Suprapubic skin (tissue), 4 donors: ENCODE results near the gene KBTBD13. TPM values are rescaled to one million over a fixed set of nuclear protein-coding genes. Genes with fewer than 3 reads are reported as not detected.
"Not testable (repeated sequence)": the region's sequence is repeated elsewhere in the genome, so short reads cannot be mapped to it uniquely, and the experiment has no call there.

Source experiments
- DNase-seq, 2 donors: peaks; one replicate each; pipeline ENCODE4 v3.0.0-alpha.2; 2019; ENCODE audit warnings: low spot score in 2 of 2
- H3K27ac ChIP-seq: fragments of 200-600 bp; sonication (generic); one replicate; pipeline ENCODE4 v1.5.1; 2019
- H3K27me3 ChIP-seq: fragments of 200-600 bp; sonication (generic); one replicate; pipeline ENCODE4 v1.5.1; 2019
- H3K36me3 ChIP-seq: fragments of 200-600 bp; sonication (generic); one replicate; pipeline ENCODE4 v1.5.1; 2019
- H3K4me1 ChIP-seq: fragments of 200-600 bp; sonication (generic); one replicate; pipeline ENCODE4 v1.5.1; 2019
- H3K4me3 ChIP-seq: fragments of 200-600 bp; sonication (generic); one replicate; pipeline ENCODE4 v1.5.1; 2019; ENCODE audit warnings: mild to moderate bottlenecking
- H3K9me3 ChIP-seq: fragments of 200-600 bp; sonication (generic); one replicate; pipeline ENCODE4 v1.5.1; 2019
- CTCF ChIP-seq, 2 donors: fragments of 200-600 bp in 1 of 2; fragments of 450-650 bp in 1 of 2; sonication (generic) in 1 of 2; IDR thresholded peaks; one replicate each; pipeline ENCODE4 v1.5.1; 2016 to 2019; ENCODE audit warnings: antibody characterized with exemption in 2 of 2, mild to moderate bottlenecking in 1 of 2, moderate library complexity in 1 of 2
- EP300 ChIP-seq: sonication (generic); formaldehyde crosslinking; IDR thresholded peaks from one replicate; pipeline ENCODE4 v1.6.1; 2017; ENCODE audit warnings: antibody characterized with exemption
- POLR2A ChIP-seq, 2 donors: fragments of 450-650 bp; IDR thresholded peaks; one replicate each; pipeline ENCODE4 v1.6.1; 2017; ENCODE audit warnings: antibody characterized with exemption in 2 of 2, mild to moderate bottlenecking in 2 of 2, moderate library complexity in 2 of 2
- POLR2AphosphoS5 ChIP-seq, 3 donors: sonication (generic); formaldehyde crosslinking; IDR thresholded peaks; one replicate each; pipeline ENCODE4 v1.6.1; 2017; ENCODE audit warnings: antibody characterized with exemption in 3 of 3
- WGBS: methylation state at CpG from one replicate; pipeline ENCODE4 v1.1.5; 2018; 5-methylcytosine and 5-hydroxymethylcytosine counted together
- total RNA-seq, 4 donors: library from RNA; depleted of rRNA; stranded (reverse); fragments of >200 nt; gene quantifications; one replicate each; pipeline ENCODE4 v1.1.0, GENCODE V29; 2016

KBTBD13 gene
- total RNA-seq, 4 donors from 2014 or later: not detected

DNA sequence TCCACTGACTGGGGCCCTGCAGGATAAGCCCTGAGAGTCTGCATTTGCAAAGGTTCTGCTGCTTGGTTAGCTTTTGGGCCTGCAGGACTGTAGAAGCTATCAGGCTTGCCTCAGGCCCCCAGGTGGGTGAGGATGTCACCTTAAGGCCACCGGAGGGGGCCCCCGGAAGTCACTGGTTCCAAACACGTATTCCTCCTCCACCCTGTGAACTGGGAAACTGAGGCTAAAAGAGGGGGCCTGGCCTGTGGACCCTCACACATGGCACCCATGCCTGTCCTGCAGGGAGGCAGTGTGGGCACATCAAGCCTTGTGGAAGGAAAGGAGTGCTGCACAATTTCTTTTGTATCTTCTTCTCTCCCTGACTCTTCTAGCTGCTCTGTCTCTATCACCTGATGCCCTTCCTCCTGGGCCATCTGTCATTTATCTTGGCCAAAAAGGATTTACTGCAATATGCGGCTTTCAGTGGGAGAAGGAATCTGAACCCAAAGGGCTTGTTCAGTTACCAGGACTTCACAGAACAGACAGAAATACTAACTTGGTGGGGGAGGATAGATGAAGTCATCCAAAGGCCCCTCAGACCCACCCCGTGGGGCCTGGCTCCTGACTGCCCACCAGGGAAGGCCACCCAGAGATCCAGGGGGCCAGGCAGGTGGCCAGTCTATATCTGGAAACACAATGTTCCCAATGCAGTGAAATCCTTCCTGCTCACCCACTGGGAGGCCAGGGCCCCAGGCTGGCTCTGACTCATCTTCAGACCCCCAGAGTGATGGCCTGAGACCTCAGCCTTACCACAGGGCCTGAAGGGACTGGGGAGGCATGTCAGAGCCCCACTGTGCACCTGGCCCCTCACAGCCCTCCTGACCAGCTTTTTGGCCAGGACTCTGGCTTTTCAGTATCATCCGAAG, 20.2 kb downstream of the KBTBD13 start:
- Histone ChIP-seq H3K4me1 (no peaks in the 10 kb centered on the region), H3K27me3 (no peaks in the 10 kb centered on the region), H3K9me3 (no peaks in the 10 kb centered on the region), H3K4me3 (no peak overlapping the region), H3K27ac (no peak overlapping the region), H3K36me3 (peaks cover 40% of the 10 kb centered on the region)
- 80% methylated on average over 4 of the region's 6 CpGs for WGBS
- peak; percentile 30 to 66 for DNase-seq
- TF ChIP-seq EP300 (no peak), POLR2A (IDR thresholded peaks at IDR 0.05) (no peak), CTCF (IDR thresholded peaks at IDR 0.05) (no peak), POLR2AphosphoS5 (IDR thresholded peaks at IDR 0.05) (no peak)

GRCh38 chr15:65097651-65098263, 21.2 kb downstream of the KBTBD13 start:
- no peak for TF ChIP-seq POLR2A (IDR thresholded peaks at IDR 0.05)
- no peak for TF ChIP-seq CTCF (IDR thresholded peaks at IDR 0.05)
- TF ChIP-seq POLR2AphosphoS5 (IDR thresholded peaks at IDR 0.05): no peak
- TF ChIP-seq EP300: no peak
- DNase-seq: peak; percentile 26 to 53
- H3K4me1 ChIP-seq: no peaks in the 10 kb centered on the region
- no peaks in the 10 kb centered on the region for H3K9me3 ChIP-seq
- WGBS: 88% methylated on average over 7 of the region's 7 CpGs
- no peak overlapping the region for H3K27ac ChIP-seq
- H3K36me3 ChIP-seq: peaks cover 47% of the 10 kb centered on the region
- H3K27me3 ChIP-seq: no peaks in the 10 kb centered on the region
- no peak overlapping the region for H3K4me3 ChIP-seq

DNA sequence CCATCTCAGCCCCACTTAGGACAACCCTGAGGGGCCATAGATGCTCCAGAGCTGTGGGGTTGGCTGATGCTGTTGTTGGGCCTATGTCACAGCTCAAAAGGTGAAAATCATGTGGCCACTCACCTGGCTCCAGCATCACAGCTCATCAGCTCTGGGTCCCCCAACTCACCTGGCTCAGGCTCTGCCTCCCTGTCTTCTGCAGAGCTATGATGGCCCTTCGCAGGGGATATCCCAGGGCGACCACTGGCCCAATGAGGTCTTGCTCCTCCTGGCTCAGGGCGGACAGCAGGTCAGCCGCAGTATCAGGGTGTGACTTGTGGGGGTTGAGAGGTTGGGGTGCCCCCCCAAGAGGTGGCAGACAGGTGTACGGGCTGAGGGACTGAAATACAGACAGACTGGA, 22.8 kb downstream of the KBTBD13 start:
- TF ChIP-seq POLR2A (IDR thresholded peaks at IDR 0.05) (no peak), CTCF (IDR thresholded peaks at IDR 0.05) (no peak), EP300 (no peak), POLR2AphosphoS5 (IDR thresholded peaks at IDR 0.05) (no peak)
- Histone ChIP-seq H3K4me1 (no peaks in the 10 kb centered on the region), H3K36me3 (peaks cover 50% of the 10 kb centered on the region), H3K4me3 (no peak overlapping the region), H3K27me3 (no peaks in the 10 kb centered on the region), H3K9me3 (no peaks in the 10 kb centered on the region), H3K27ac (no peak overlapping the region)
- peak; percentile 36 to 64 for DNase-seq
- 94% methylated on average over 5 of the region's 5 CpGs for WGBS

- H3K36me3 ChIP-seq: peaks cover 53% of the 10 kb centered on the region
- H3K4me1 ChIP-seq, H3K4me3 ChIP-seq, H3K9me3 ChIP-seq, H3K27me3 ChIP-seq, H3K27ac ChIP-seq: not testable (repeated sequence)
- 93% methylated on average over 10 of the region's 10 CpGs for WGBS
- peak; percentile 17 to 65 for DNase-seq
Measured at GRCh38 chr15:65099801-65100200, 23.3 kb downstream of the KBTBD13 start.

GRCh38 chr15:65100442-65100841, 23.9 kb downstream of the KBTBD13 start:
- Histone ChIP-seq H3K4me3 (no peak overlapping the region), H3K27me3 (no peaks in the 10 kb centered on the region), H3K4me1 (no peaks in the 10 kb centered on the region), H3K27ac (no peak overlapping the region), H3K36me3 (peaks cover 59% of the 10 kb centered on the region), H3K9me3 (no peaks in the 10 kb centered on the region)
- no peak for TF ChIP-seq POLR2A (IDR thresholded peaks at IDR 0.05)
- TF ChIP-seq CTCF (IDR thresholded peaks at IDR 0.05): no peak
- no peak for TF ChIP-seq POLR2AphosphoS5 (IDR thresholded peaks at IDR 0.05)
- no peak for TF ChIP-seq EP300
- 32% methylated on average over 7 of the region's 7 CpGs for whole genome bisulfite sequencing
- DNase-seq: peak; percentile 47 to 63
